GM21367 (cell line): ENCODE results near the gene MCU.
"Not testable (repeated sequence)": the region's sequence is repeated elsewhere in the genome, so short reads cannot be mapped to it uniquely, and the experiment has no call there.

ENCODE experiments used
- ATAC-seq: cut with Tn5 transposase; IDR thresholded peaks from one replicate; pipeline ENCODE4 v1.9.1; 2021; ENCODE audit not compliant: unreplicated experiment

Gene MCU

GRCh38 chr10:72888151-72888638 is 196.3 kb downstream of the MCU start:
- no peak for ATAC-seq

GRCh38 chr10:72889391-72889831 is 197.5 kb downstream of the MCU start:
- no peak for ATAC-seq

- no peak for ATAC-seq
Measured at GRCh38 chr10:72890086-72890485, 198.1 kb downstream of the MCU start.

- no peak for ATAC-seq
Measured at GRCh38 chr10:72893136-72893798, 201.3 kb downstream of the MCU start, which contains the start of gene OIT3. TSS of gene OIT3 (plus strand) at chr10:72893739. CDS start at chr10:72893799, 60 bp downstream.

GRCh38 chr10:72895236-72895850 is 203.4 kb downstream of the MCU start:
- ATAC-seq: no peak

- no peak for ATAC-seq
Measured at GRCh38 chr10:72898616-72899015, 206.7 kb downstream of the MCU start.

- no peak for ATAC-seq
Measured at GRCh38 chr10:72899545-72899944, 207.6 kb downstream of the MCU start.

- ATAC-seq: not testable (repeated sequence)
Measured at GRCh38 chr10:72903941-72904446, 212.1 kb downstream of the MCU start.

GRCh38 chr10:72904806-72905205 is 212.9 kb downstream of the MCU start:
- ATAC-seq: no peak

GRCh38 chr10:72906446-72906845 is 214.5 kb downstream of the MCU start:
- ATAC-seq: no peak

GRCh38 chr10:72910705-72911104 is 218.8 kb downstream of the MCU start:
- no peak for ATAC-seq

- ATAC-seq: no peak
Measured at GRCh38 chr10:72911758-72912157, 219.8 kb downstream of the MCU start.

GRCh38 chr10:72912736-72913135 is 220.8 kb downstream of the MCU start:
- ATAC-seq: no peak

GRCh38 chr10:72913287-72913686 is 221.3 kb downstream of the MCU start:
- ATAC-seq: no peak

GRCh38 chr10:72917201-72917600 is 225.3 kb downstream of the MCU start:
- ATAC-seq: not testable (repeated sequence)

- ATAC-seq: not testable (repeated sequence)
Measured at GRCh38 chr10:72917803-72918332, 225.9 kb downstream of the MCU start.

- ATAC-seq: no peak
Measured at GRCh38 chr10:72918352-72918751, 226.4 kb downstream of the MCU start.

GRCh38 chr10:72921147-72921683 is 229.3 kb downstream of the MCU start:
- ATAC-seq: not testable (repeated sequence)

GRCh38 chr10:72924351-72924750 is 232.4 kb downstream of the MCU start:
- ATAC-seq: no peak

GRCh38 chr10:72925951-72926465 is 234.1 kb downstream of the MCU start:
- ATAC-seq: no peak

- no peak for ATAC-seq
Measured at GRCh38 chr10:72927485-72927884, 235.5 kb downstream of the MCU start.
